Kidney epithelial cell (primary cell): ENCODE results near the gene ZNF433. TPM values are rescaled to one million over a fixed set of nuclear protein-coding genes. Genes with fewer than 3 reads are reported as not detected.

Experiments used
- DNase-seq: peaks from one replicate; pipeline ENCODE4 v3.0.0-alpha.2; 2010; ENCODE audit warnings: low read depth
- H3K27me3 ChIP-seq: 2 replicates; pipeline ENCODE4 v1.6.0; 2011; ENCODE audit warnings: low read length; ENCODE audit not compliant: control insufficient read depth, insufficient read depth
- H3K36me3 ChIP-seq: 2 replicates; pipeline ENCODE4 v1.5.1; 2011; ENCODE audit warnings: low read length; ENCODE audit not compliant: control insufficient read depth, insufficient read depth
- H3K4me3 ChIP-seq: 2 replicates; pipeline ENCODE4 v1.5.1; 2011; ENCODE audit warnings: low read depth, mild to moderate bottlenecking, control low read depth, low read length
- total RNA-seq: library from RNA; depleted of rRNA; stranded (reverse); fragments of >200 nt; gene quantifications from 2 replicates; pipeline ENCODE4 v1.2.3, GENCODE V29; 2015
- TF ChIP-seq, protein P1 (sequence below): IDR thresholded peaks from 2 replicates; pipeline ENCODE4 v1.5.1; 2011; ENCODE audit warnings: mild to moderate bottlenecking, moderate library complexity, low read length, control low read depth, inconsistent platforms; ENCODE audit not compliant: insufficient read depth, poor library complexity, severe bottlenecking

Gene ZNF433
- total RNA-seq, 1 donor from 2014 or later = 10.3 TPM

DNA sequence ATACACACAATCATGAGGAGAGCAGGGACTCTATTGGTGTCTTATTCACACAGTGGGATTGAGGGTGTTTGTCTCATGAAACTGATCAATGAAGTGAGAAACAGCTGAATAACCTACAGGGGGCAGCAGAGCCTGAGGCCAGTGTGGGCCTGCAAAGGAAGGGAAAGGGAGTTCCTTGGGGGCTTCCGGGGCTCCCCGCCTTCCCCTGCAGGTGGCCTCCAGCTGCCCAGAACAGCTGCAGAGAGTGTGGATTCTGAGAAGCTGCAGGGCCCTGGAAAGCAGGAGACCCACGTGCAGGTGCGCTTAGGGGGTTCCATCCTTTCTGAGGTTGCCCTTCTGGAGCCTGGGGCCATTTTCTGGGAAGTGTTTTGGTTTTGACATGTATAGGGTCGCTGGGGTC, 50.5 kb downstream of the ZNF433 start:
- Histone ChIP-seq H3K27me3 (no peaks in the 10 kb centered on the region), H3K4me3 (no peak overlapping the region), H3K36me3 (no peaks in the 10 kb centered on the region)
- DNase-seq = no peak
- TF ChIP-seq, protein P1, sequence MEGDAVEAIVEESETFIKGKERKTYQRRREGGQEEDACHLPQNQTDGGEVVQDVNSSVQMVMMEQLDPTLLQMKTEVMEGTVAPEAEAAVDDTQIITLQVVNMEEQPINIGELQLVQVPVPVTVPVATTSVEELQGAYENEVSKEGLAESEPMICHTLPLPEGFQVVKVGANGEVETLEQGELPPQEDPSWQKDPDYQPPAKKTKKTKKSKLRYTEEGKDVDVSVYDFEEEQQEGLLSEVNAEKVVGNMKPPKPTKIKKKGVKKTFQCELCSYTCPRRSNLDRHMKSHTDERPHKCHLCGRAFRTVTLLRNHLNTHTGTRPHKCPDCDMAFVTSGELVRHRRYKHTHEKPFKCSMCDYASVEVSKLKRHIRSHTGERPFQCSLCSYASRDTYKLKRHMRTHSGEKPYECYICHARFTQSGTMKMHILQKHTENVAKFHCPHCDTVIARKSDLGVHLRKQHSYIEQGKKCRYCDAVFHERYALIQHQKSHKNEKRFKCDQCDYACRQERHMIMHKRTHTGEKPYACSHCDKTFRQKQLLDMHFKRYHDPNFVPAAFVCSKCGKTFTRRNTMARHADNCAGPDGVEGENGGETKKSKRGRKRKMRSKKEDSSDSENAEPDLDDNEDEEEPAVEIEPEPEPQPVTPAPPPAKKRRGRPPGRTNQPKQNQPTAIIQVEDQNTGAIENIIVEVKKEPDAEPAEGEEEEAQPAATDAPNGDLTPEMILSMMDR = no peak

DNA sequence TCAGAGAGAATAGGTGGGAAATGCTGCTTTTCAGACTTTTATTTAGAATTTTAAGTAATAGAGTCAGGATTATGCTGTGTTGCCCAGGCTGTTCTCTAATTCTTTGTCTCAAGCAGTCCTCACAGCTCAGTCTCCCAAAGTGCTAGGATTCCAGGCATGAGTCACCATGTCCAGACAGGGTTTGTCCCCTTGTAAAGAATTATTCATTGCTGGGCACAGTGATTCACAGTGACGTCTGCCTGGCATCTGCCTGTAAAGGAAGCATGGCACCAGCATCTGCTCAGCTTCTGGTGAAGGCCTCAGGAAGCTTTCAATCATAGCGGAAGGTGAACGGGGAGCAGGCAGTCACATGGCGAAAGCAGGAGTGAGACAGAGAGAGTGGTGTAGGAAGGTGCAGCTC, 53.0 kb downstream of the ZNF433 start:
- H3K4me3 ChIP-seq = no peak overlapping the region
- H3K27me3 ChIP-seq = no peaks in the 10 kb centered on the region
- TF ChIP-seq, protein P1 = no peak
- no peaks in the 10 kb centered on the region for H3K36me3 ChIP-seq
- DNase-seq = no peak

DNA sequence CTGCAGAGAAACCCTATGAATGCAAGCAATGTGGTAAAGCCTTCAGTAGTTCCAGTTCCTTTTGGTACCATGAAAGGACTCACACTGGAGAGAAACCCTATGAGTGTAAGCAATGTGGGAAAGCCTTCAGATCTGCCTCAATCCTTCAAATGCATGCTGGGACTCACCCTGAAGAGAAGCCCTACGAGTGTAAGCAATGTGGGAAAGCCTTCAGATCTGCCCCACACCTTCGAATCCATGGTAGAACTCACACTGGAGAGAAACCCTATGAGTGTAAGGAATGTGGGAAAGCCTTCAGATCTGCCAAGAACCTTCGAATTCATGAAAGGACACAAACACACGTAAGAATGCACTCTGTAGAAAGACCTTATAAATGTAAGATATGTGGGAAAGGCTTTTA, 56.0 kb downstream of the ZNF433 start:
- no peaks in the 10 kb centered on the region for H3K27me3 ChIP-seq
- DNase-seq = no peak
- no peak overlapping the region for H3K4me3 ChIP-seq
- TF ChIP-seq, protein P1 = no peak
- no peaks in the 10 kb centered on the region for H3K36me3 ChIP-seq

DNA sequence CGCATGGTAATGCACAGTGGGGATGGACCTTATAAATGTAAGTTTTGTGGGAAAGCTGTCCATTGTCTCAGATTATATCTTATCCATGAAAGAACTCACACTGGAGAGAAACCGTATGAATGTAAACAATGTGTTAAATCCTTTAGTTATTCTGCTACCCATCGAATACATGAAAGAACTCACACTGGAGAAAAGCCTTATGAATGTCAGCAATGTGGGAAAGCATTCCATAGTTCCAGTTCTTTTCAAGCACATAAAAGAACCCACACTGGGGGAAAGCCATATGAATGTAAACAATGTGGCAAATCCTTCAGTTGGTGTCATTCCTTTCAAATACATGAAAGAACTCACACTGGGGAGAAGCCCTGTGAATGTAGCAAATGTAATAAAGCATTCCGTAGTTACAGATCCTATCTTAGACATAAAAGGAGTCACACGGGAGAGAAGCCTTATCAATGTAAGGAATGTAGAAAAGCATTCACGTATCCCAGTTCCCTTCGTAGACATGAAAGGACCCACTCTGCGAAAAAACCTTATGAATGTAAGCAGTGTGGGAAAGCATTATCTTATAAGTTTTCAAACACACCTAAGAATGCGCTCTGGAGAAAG, 56.9 kb downstream of the ZNF433 start:
- no peak overlapping the region for H3K4me3 ChIP-seq
- DNase-seq = no peak
- H3K36me3 ChIP-seq = no peaks in the 10 kb centered on the region
- H3K27me3 ChIP-seq = no peaks in the 10 kb centered on the region
- TF ChIP-seq, protein P1 = no peak

DNA sequence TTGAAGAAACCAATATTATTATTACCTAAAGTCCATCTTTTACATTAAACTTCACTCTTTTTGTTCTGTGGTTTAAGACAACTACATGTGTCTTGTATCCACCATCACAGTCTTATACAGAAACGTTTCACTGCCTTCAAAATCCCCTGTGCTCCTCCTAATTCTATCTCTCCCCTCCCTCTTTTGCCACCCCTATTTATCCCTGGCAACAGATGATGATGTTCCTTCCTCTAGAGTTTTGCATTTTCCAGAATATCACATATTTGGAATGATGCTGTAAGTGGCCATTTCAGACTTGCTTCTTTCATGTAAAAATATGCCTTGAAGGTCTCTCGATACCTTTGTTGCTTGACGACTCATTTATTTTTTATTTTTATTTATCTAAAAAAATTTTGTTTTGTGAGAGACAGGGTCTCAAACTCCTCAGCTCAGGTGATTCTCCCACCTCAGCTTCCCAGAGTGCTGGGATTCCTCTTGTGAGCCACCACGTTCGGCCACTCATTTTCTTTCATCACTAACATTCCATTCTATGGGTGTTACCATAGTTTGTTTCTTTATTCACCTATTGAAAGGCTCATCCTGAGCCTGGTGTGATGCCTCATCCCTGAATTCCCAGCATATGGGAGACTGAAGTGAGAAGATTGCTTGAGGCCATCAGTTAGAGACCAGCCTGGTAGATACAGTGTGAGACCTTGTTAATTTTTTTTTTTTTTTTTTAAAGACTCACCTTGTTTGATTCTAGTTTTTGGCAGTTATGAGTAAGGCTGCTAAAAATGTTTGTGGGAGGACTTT, 62.3 kb downstream of the ZNF433 start:
- TF ChIP-seq, protein P1 = no peak
- Histone ChIP-seq H3K36me3 (no peaks in the 10 kb centered on the region), H3K27me3 (no peaks in the 10 kb centered on the region), H3K4me3 (no peak overlapping the region)
- DNase-seq = no peak
